ENCODE results near the gene CLCN5.
"Not testable (repeated sequence)": the region's sequence is repeated elsewhere in the genome, so short reads cannot be mapped to it uniquely, and the experiment has no call there.

The CLCN5 gene

DNA sequence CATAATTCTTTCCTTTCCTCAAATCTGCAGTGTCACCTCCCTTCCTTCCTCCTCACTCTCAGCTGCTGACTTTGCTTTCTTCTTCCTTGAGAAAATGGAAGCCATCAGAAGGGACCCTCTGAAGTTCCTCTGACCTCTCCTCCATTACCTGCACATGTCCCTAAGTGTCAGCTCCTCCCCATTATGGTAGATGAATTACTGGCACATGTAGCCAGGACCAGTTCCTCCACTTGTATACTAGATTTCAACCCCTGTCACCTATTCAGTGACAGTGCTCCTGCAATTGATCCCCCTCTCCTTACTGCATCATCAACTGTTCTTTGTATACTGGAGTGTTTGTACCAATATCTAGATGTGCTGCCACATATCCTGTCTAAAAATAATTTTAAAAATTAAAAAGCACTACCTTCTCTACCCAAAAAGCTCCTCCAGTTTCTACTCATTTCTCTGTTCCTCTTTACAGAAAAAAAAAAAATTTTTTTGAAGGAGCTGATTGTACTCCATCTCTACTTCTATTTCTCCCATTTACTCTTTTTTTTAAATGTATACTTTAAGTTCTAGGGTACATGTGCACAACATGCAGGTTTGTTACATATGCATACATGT lies 78.6 kb downstream of the CLCN5 start:
- no peak for DNase-seq

DNA sequence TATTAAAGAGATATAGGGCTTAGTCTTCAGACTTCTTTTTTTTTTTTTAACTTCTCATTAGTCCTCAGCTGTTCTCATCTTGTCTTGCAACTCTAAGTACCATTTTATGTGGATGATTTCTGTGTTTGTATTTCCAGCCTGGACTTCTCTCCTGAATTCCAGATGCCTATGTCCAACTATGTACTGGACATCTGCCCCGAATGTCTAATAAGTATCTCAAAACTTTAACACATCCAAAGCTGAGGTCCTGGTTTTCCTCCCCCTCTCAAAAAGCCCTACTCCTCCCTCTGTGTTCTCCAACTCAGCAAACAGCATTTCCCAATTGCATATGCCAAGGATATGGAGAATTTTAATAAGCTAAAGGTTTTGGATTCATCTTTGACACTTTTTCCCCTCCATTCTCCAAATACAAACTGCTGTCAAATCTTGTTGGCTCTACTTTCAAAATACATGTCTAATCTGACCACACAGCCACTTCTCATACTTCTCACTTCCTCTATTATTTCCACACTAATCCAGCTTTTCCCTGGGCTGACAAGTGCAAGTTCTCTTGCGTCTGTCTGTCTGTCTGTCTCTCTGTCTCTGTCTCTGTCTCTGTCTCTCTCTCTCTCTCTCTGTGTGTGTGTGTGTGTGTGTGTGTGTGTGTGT lies 79.8 kb downstream of the CLCN5 start:
- DNase-seq, result no peak

DNA sequence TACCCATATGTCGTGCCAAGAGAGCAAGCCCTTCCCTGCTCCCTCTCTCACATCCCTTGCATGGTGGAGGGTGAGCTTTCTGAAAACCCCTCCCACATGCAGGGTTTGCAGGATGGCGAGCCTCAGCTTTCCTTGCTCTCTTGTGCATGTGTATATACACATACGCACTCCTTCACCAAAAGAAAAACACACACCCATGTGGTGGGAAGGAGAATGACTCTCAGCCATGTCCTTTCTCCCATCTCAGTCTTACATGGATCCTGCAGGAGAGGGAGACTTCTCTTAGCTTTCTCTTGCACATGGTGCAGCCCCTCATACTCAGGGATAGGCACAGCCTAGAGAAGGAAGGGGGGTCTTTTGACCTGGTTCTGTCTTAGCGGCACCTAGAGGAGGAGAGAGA lies 81.1 kb downstream of the CLCN5 start:
- no peak for DNase-seq

GRCh38 chrX:50003927-50004326 lies 81.5 kb downstream of the CLCN5 start:
- no peak for DNase-seq

DNA sequence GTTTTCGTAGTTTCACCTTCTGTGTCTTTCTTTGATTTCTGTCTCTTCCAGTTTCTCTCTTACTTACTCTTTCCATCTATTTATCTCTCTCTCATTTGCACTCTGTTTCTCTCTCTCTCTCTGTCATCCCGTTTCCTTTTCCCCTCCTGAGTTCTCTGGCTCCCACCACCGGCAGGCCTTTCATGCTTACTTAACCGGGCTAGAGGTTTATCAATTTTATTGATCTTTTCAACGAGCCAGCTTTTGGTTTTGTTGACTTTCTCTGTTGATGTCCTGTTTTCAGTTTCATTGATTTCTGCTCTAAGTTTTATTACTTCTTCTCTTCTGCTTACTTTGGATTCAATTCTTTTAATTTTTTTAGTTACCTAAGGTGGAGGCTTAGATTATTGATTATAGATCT lies 103.2 kb downstream of the CLCN5 start:
- not testable (repeated sequence) for DNase-seq

GRCh38 chrX:50035126-50035525 lies 112.7 kb downstream of the CLCN5 start:
- no peak for DNase-seq

DNA sequence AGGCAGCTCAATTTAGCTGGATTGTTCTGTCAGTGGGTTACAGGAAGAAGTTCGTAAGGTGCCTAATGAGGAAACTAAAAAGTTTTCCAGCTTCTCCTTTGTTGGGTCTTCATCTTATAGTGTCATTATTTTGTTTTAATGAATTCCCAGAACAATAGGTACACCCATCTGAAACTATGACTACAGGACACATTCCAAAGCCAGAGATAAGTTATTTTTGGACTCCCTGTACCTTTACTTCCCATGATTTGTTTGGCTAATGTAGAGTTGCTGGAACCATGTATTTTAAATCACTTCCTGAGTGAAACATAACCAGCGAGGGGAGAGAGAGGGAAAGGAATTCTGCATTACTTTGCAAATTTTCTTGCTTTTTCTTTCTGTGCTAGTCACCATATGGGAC lies 114.0 kb downstream of the CLCN5 start:
- DNase-seq, result no peak

DNA sequence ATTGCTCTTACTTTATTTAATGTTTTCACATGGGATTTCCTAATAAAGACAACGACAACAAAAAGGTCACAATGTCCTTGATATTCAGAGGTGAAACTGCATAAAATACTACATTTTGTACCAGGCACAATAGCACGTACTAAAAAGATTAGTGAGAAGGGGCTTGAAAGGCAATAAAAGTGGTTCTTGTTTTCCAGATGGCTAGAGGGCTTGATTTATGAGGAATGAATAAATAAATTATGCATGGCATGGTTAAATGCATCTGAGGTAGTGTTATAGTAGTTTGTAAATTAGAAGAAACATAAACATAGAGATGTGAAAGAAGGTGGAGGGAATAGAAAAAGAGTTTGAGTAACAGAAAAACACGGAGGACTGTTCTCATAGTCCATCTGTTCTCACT lies 123.4 kb downstream of the CLCN5 start:
- DNase-seq, result no peak

- no peak for DNase-seq
Measured at GRCh38 chrX:50049228-50049627, 126.8 kb downstream of the CLCN5 start.

- no peak for DNase-seq
Measured at GRCh38 chrX:50054147-50054546, 131.8 kb downstream of the CLCN5 start.

DNA sequence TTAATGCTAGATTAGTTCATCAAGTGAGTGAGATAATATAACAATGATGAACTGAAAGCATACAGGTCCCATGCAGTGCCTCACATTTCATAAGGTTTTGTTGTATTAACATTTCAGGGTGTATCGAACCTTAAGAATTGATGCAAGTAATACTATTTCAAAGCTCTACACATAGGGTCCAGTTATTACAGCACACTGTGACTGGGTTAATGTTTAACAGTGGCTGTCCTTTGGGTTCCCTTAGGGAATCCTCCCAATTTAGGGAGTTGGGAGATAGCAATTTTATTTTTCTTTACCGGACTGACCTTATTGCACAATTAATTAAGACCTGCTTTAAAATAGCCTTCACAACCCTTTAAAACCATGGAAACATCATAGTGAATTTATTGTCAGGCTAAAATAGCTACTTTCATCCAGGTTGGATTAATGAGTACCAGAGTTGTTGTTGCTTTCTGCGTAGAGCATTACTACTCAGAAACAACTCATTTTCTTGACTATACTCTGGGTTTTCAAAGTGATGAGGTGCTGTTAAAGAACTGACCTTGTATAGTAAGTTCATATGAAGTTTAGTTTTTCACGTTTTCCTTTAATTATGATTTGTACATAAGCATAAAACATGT lies 144.0 kb downstream of the CLCN5 start:
- no peak for DNase-seq

GRCh38 chrX:50067435-50068284 lies 145.3 kb downstream of the CLCN5 start:
- DNase-seq, result no peak

DNA sequence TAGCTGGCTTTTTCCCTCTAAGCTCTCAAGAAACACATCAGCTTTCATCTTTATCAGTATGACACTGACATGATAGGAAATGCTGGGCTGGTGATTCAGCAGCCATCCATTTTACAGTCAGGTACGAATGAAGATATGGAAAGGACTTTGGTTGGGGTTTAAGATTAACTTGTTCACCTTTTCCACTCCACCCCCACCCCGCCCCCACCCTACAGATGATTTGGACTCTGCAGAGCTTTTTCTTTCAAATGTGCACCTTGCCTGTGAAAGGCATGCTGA lies 145.8 kb downstream of the CLCN5 start:
- DNase-seq, result peak; percentile 3

DNA sequence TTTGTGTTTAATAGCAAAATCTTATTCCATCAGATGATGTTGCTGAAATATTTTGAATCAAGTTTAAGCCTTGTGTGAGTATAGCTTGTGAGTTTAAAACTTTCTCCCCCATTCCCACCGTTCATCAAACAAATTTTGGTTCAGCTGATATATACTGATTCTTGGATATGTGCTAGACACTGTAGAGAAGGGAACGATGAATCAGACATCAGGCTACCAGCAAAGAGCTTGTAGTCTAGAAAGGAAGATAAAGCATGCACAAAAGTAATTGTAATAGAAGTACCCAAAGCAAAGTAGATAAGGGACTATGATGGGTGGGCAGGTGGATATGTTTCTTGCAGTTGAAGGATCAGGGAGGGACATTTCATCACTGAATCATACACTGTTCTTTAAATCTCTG lies 146.5 kb downstream of the CLCN5 start:
- no peak for DNase-seq

DNA sequence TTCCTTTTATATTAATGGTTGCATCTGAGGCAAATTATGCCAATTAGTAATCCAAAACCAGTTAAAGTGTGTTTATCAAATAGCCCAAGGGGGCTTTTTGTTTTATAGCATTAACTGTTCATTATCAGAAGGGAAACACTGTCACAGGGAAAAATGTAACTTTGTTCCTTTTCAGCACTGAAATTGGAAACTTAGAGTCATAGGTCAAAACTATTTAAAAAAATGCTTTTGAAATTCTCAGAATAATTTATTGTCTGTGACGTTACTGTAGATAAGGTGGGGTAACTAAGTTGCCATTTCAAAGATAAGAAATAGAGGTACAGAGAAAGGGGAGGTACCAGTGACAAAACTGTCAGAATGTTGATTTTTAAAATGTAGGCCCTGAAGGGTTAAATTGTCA lies 149.1 kb downstream of the CLCN5 start:
- no peak for DNase-seq

- DNase-seq, result no peak
Measured at GRCh38 chrX:50072110-50072509, 149.7 kb downstream of the CLCN5 start.

DNA sequence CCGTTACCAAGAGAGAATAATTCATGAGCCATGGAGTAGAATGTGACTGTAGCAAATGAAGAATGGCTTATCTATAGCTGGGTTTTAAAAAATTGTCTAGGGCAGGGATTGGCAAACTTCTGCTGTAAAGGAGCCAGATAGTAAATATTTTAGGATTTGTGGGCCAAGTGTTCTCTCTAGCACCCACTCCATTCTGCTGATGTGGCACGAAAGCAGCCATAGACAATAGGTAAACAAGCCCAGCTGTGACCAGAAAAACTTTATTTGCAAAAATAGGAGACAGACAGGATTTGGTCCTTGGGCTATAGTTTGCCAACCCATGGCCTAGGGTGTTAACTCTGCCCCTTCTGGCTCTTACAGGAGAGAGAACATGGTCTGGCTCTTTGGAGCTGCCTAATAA lies 151.2 kb downstream of the CLCN5 start:
- DNase-seq, result no peak

GRCh38 chrX:50075630-50076339 lies 153.4 kb downstream of the CLCN5 start:
- no peak for DNase-seq

GRCh38 chrX:50081282-50081889 lies 159.0 kb downstream of the CLCN5 start:
- DNase-seq, result no peak

DNA sequence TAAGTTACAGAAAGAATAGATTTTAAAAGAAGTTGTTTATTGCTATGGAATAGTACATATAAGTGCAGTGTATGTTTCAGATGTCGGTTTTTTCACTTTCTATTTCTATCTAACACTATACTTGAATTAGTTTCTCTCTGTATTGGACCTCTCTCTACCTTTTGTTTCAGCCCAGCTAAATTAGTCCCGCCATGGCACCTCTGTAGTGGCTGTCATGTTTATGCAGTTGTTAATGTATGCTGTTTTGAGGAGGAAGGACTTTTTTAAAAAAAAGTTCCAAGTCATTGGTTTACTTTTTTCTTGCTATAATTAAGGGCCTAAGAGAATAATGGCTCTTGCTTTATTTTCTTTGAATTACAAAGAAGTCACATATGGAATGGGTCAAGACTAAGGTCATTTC lies 160.3 kb downstream of the CLCN5 start:
- no peak for DNase-seq

GRCh38 chrX:50088645-50089044 lies 166.2 kb downstream of the CLCN5 start:
- no peak for DNase-seq

DNA sequence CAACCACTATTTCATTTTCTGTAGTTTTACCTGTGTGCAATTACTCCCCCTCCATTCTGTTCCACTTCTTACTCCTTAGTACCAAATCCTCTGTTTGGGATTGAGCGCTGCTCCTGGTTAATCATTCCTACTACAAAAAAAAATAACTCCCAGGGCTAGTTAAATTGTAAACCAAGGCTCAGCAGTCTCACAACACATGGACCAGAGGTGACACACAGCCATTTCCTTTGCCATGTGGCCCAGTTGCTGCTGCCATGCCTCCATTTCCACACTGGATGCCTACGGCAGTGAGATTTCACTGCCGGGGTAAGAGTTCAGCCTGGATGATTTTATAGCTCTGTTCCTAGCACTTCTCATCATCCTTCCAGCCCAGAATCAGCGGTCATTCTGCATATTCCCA lies 171.2 kb downstream of the CLCN5 start:
- no peak for DNase-seq

DNA sequence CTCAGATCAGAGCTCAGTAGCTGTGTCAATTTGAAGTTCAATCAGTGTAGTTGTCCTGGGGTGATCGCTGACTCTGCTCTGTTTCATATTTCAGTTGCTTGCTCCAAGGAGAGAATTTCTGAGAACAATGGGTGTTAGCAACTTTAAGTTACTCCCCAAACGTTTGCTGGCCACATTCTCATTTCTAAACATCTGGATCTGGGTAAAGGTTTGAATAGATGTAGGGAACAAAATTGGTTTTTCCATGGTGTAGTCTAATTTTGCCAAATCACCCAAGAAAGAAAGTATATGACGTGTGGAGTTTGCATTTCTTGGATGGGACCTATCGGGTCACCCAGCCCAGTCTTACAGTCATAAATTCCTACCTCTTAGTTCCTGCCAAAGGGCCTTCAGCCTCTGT lies 174.7 kb downstream of the CLCN5 start:
- no peak for DNase-seq

Measured in stimulated activated CD4-positive, alpha-beta T cell treated with anti-CD3 and anti-CD28 coated beads, Interleukin-1b, Interleukin-23, amount 100 ng/mL, for 48 hours (primary cell).